GM10248 (cell line): ENCODE data around the gene CHKA.

Experiments used
- CTCF ChIA-PET: fragments of 300-600 bp; sonication (Branson Sonifier 250); formaldehyde crosslinking; extraction: SDS; loops from one replicate; lab custom pipeline; 2021; ENCODE audit warnings: antibody characterized with exemption; lab: Yijun Ruan, JAX
- POLR2A ChIA-PET: fragments of 350-650 bp; sonication (Branson Sonifier 250); formaldehyde crosslinking; extraction: SDS; loops from one replicate; lab custom pipeline; 2020; ENCODE audit warnings: antibody characterized with exemption; lab: Yijun Ruan, JAX
- DNase-seq: peaks from one replicate; pipeline ENCODE4 v3.0.0; 2012; ENCODE audit errors: extremely low spot score
- TF ChIP-seq, protein P1 (sequence below): IDR thresholded peaks from 2 replicates; pipeline ENCODE4 v1.5.1; 2012; ENCODE audit warnings: mild to moderate bottlenecking, low read depth; ENCODE audit errors: extremely low read depth, missing control alignments, control extremely low read depth

The CHKA gene

DNA sequence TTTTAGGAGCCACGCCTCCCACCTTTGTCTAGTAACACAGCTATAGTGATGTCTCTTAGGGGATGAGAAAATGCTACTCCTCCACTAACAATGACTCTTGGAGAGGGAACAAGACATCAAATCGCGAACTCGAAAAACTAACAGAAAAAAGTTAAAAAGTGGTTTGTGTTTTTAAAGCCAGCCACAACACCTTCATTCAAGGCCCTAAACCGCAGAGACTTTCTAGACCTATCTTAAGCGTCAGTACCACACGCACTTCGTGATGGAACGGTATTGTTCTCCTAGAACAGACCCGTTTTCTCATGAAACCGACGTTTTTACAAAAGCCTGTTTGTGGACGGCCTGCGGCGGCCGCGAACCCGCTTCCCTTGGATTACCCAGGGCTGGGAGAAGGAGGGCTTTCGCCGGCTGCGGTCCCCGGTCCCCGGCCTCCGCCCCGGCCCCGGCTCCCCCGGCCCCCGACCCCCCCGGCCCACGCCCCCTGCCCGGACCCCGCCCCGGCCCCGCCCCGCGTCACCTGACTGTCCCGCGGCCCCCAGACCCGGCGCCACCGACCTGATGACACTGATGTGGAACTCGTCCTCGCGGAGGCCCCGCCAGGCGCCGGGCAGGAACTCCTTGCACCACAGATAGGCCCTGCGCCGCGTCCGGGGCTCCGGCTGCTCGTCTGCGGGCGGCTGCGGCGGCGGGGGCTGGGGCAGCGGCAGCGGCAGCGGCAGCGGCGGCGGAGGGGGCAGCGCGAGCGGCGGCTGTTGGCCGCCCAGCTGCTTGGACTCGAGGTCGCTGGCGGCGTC, 718 bp downstream of the CHKA start:
- TF ChIP-seq, protein P1, sequence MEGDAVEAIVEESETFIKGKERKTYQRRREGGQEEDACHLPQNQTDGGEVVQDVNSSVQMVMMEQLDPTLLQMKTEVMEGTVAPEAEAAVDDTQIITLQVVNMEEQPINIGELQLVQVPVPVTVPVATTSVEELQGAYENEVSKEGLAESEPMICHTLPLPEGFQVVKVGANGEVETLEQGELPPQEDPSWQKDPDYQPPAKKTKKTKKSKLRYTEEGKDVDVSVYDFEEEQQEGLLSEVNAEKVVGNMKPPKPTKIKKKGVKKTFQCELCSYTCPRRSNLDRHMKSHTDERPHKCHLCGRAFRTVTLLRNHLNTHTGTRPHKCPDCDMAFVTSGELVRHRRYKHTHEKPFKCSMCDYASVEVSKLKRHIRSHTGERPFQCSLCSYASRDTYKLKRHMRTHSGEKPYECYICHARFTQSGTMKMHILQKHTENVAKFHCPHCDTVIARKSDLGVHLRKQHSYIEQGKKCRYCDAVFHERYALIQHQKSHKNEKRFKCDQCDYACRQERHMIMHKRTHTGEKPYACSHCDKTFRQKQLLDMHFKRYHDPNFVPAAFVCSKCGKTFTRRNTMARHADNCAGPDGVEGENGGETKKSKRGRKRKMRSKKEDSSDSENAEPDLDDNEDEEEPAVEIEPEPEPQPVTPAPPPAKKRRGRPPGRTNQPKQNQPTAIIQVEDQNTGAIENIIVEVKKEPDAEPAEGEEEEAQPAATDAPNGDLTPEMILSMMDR = no peak
- ChIA-PET CTCF (interaction anchor here (1.6 kb wide), 1 partner anchor 88 kb away, joined by 5 read pairs; no protein-coding TSS in a partner anchor), POLR2A (no interaction called here)
- DNase-seq = peak; percentile 57

DNA sequence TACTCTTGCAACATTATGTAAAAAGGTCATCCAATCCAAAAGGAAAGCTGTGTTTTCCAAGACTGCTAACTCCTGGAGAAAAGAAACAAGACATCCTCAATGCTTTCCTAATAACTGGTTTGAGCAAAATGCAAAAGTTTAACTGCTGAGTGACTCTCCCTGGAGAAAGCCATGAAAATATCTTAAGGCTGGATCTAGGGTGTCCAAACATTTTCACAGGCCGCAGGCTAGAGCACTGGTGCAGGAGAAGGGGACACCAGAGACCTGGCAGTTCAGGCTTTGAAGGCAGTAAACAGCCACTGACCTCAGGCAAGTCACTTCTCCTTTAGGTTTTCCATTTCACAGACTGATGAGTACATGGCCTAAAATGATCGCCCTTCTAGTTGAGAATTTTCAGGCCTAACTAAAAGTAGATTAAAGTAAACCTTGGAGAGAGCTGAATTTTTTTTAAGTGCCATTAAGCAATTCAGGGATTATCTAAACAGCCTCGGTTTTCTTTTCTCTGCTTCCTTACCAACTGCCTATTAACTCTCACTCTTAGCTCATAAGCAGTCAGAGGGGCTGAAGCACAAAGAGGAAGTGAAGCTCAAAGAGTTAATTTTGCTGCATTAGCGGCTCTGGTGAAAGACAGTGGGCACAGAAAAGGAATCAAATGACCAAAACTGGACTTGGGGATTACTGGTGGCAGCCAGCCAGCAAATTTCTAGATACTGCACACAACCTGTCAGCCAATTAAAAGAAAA, 2.3 kb downstream of the CHKA start:
- ChIA-PET POLR2A (interaction anchor here (0.5 to 2.2 kb wide), 4 partner anchors 10 to 54 kb away, joined by 4 to 9 read pairs (median 6); no protein-coding TSS in a partner anchor), CTCF (interaction anchor here (0.9 to 1.5 kb wide), 3 partner anchors 12 to 27 kb away, joined by 3 to 4 read pairs (median 4); no protein-coding TSS in a partner anchor)
- TF ChIP-seq, protein P1 = no peak
- peak; percentile 65 for DNase-seq

DNA sequence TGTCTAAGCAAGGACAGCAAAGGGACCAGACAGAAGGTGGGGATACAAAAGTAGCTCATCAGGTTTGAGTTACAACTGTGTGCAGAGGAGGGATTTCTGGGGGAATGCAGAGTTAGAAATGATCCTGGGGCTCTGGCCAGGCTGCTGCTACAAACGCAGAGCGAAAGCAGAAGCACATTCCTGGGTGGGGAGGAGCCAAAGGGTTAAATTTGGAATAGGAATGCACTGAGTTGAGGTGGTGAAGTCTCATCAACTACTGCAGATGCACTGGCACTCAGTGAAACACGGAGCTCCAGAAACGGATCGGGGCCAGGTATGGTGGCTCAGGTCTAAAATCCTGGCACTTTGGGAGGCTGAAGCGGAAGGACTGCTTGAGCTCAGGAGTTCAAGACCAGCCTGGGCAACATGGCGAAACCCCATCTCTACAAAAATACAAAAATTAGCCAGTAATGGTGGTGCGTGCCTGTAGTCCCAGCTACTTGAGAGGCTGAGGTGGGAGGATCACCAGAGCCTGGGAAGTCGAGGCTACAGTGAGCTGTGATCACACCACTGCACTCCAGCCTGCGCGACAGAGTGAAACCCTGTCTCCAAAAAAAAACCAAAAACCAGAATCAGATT, 3.2 kb downstream of the CHKA start:
- ChIA-PET CTCF (interaction anchor here (0.9 to 2.0 kb wide), 5 partner anchors 11 to 46 kb away, joined by 3 to 4 read pairs (median 4); no protein-coding TSS in a partner anchor), POLR2A (interaction anchor here (0.6 to 2.2 kb wide), 4 partner anchors 9 to 153 kb away, joined by 3 to 9 read pairs (median 6); partner anchors contain the start of gene C11orf24)
- DNase-seq = no peak
- TF ChIP-seq, protein P1 = no peak

DNA sequence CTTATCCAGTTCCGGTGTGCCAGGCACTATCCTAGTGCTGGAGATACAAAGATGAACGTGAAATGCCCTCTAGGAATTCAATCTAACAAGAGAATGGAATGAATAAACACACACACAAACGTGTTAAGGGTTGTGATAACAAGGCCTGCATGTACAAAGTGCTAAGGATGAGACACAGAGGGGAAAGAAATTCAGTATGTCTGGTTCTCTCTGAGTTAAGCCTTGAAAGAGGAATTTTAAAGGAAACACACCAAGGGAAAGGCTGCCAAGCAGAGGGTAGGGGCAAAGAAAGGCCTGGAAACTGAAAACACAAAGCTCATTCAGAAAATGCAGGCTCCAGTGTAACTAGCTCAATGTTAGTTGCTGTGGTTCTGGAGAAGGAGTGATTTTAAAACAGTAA, 4.2 kb downstream of the CHKA start:
- ChIA-PET POLR2A (interaction anchor here (1.1 kb wide), 1 partner anchor 38 kb away, joined by 3 read pairs; no protein-coding TSS in a partner anchor), CTCF (interaction anchor here (0.7 to 2.0 kb wide), 5 partner anchors 9 to 92 kb away, joined by 3 to 4 read pairs (median 3); no protein-coding TSS in a partner anchor)
- TF ChIP-seq, protein P1 = no peak
- DNase-seq = no peak

DNA sequence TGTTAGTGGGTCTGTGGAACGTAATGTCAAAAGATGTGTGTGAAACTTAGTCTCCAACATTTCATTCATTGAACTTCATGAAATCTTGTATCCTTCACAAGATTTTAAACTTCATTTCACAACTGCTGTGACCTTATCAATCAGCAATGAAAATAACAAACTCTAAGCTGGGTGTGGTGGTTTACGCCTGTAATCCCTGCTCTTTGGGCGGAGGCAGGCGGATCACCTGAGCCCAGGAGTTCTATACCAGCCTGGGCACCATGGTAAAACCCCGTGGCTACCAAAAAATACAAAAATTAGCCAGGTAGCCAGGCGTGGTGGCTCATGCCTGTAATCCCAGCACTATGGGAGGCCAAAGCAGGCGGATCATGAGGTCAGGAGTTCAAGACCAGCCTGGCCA, 5.1 kb downstream of the CHKA start:
- POLR2A ChIA-PET = no interaction called here
- TF ChIP-seq, protein P1 = no peak
- DNase-seq = no peak
- CTCF ChIA-PET = interaction anchor here (0.7 to 2.0 kb wide), 3 partner anchors 10 to 93 kb away, joined by 3 to 4 read pairs (median 3); no protein-coding TSS in a partner anchor

DNA sequence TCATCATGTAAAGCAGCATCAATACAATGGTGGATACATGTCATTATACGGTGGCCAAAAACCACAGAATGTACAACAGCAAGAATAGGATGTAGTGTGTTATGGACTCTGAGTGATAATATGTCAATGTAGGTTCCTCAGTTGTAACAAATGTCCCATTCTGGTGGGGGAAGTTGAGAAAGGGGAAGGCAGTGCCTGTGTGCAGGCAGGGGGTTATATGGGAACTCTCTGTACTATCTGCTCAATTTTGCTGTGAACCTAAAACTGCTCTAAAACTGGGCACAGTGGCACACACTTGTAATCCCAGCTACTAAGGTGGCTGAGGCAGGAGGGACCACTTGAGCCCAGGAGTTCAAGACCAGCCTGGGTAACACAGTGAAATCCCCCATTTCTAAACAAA, 5.9 kb downstream of the CHKA start:
- ChIA-PET CTCF (no interaction called here), POLR2A (no interaction called here)
- no peak for DNase-seq
- TF ChIP-seq, protein P1 = no peak
